Uterus (tissue), 4 donors: ENCODE measurements around the gene IQSEC1. TPM values are rescaled to one million over a fixed set of nuclear protein-coding genes. Genes with fewer than 3 reads are reported as not detected.
A peak's percentile ranks its signal among the peaks of the same experiment; 100 is the strongest.

Experiments
- DNase-seq, 2 donors: peaks; one replicate each; pipeline ENCODE4 v3.0.0-alpha.2; 2019 to 2020
- H3K27ac ChIP-seq, 2 donors: fragments of 200-600 bp; sonication (generic); 1 replicate in 1 of 2; 2 replicates in 1 of 2; pipeline ENCODE4 v1.5.1; 2016 to 2018
- H3K27me3 ChIP-seq, 2 donors: fragments of 200-600 bp; sonication (generic); one replicate each; pipeline ENCODE4 v1.5.1; 2018 to 2019; ENCODE audit warnings: control low read depth in 1 of 2
- H3K36me3 ChIP-seq, 2 donors: fragments of 200-600 bp; sonication (generic); one replicate each; pipeline ENCODE4 v1.5.1; 2019; ENCODE audit warnings: control low read depth in 1 of 2
- H3K4me1 ChIP-seq, 2 donors: fragments of 200-600 bp; sonication (generic); one replicate each; pipeline ENCODE4 v1.5.1; 2018 to 2019; ENCODE audit warnings: control low read depth in 1 of 2
- H3K4me3 ChIP-seq, 2 donors: fragments of 200-600 bp; sonication (generic); 1 replicate in 1 of 2; 2 replicates in 1 of 2; pipeline ENCODE4 v1.5.1; 2018 to 2019; ENCODE audit warnings: mild to moderate bottlenecking in 1 of 2
- H3K9me3 ChIP-seq, 2 donors: fragments of 200-600 bp; sonication (generic); one replicate each; pipeline ENCODE4 v1.5.1; 2019; ENCODE audit warnings: control low read depth in 1 of 2
- POLR2A ChIP-seq, 2 donors: fragments of 450-650 bp; IDR thresholded peaks; one replicate each; pipeline ENCODE4 v1.6.1; 2016; ENCODE audit warnings: antibody characterized with exemption in 2 of 2, mild to moderate bottlenecking in 1 of 2, moderate library complexity in 1 of 2
- intact Hi-C: fragments of 100-400 bp; cut with DNase I; formaldehyde crosslinking; loops from one replicate; pipeline ENCODE4 v1.15.1; 2023; ENCODE audit warnings: low total_unique reads
- total RNA-seq, 4 donors: library from RNA; depleted of rRNA in 3 of 4; stranded (reverse); fragments of >200 nt in 3 of 4; gene quantifications; one replicate each; pipeline versions ENCODE4 v1.1.0 to v1.2.4, GENCODE V29; 2014 to 2023
- TF ChIP-seq, protein P1 (sequence below), 4 experiments: fragments of 200-600 bp in 2 of 4; fragments of 450-650 bp in 2 of 4; sonication (generic) in 2 of 4; IDR thresholded peaks; one replicate each; pipeline ENCODE4 v1.5.1; 2016 to 2019; ENCODE audit warnings: antibody characterized with exemption in 4 of 4, mild to moderate bottlenecking in 2 of 4, moderate library complexity in 1 of 4
- donor health status: DM: yes; HTN: yes; CAD: no.

IQSEC1 gene
- total RNA-seq, 4 donors from 2014 or later, result 17.9 to 61.4 (median 49.7) TPM

DNA sequence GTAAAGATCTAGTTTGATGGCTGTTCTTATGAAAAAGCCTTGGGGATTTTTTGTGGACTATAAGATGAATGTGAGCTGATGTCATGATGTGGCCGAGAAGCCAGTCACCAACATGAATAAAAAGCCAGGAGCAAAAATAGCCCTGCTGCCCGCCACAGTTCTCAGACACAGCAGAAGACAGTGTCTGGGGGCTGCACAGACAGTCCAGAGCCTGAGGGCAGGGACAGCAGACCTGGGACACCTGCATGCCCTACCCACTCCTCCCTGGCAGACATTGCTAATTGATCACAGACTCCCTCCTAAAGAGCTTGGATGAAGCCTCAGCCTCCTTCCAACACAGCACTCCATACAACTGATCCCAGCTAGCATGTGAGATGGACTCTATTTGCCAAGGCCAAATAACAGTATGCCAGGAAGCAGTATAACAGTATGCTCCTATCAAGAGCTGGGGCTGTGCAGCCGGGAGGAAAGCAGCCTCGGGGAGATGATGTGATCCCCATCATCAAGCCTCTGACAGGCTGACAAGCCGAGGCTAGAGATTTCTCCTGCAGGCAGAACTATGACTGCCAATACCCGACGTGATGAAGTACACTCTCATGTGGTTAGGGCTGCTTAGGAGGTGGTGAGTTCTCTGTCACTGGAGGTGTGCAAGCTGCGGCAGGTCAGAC is 126.4 kb downstream of the IQSEC1 start:
- intact Hi-C loops, result no loop called here
- Histone ChIP-seq H3K36me3 (no peaks in the 10 kb centered on the region), H3K4me1 (peaks cover 3 to 24% of the 10 kb centered on the region in 2 donors), H3K27me3 (no peaks in the 10 kb centered on the region), H3K9me3 (no peaks in the 10 kb centered on the region), H3K4me3 (no peak overlapping the region), H3K27ac (no peak overlapping the region)
- no peak for DNase-seq
- TF ChIP-seq, protein P1, sequence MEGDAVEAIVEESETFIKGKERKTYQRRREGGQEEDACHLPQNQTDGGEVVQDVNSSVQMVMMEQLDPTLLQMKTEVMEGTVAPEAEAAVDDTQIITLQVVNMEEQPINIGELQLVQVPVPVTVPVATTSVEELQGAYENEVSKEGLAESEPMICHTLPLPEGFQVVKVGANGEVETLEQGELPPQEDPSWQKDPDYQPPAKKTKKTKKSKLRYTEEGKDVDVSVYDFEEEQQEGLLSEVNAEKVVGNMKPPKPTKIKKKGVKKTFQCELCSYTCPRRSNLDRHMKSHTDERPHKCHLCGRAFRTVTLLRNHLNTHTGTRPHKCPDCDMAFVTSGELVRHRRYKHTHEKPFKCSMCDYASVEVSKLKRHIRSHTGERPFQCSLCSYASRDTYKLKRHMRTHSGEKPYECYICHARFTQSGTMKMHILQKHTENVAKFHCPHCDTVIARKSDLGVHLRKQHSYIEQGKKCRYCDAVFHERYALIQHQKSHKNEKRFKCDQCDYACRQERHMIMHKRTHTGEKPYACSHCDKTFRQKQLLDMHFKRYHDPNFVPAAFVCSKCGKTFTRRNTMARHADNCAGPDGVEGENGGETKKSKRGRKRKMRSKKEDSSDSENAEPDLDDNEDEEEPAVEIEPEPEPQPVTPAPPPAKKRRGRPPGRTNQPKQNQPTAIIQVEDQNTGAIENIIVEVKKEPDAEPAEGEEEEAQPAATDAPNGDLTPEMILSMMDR (IDR thresholded peaks at IDR 0.05), result no peak
- TF ChIP-seq POLR2A (IDR thresholded peaks at IDR 0.05), result no peak

DNA sequence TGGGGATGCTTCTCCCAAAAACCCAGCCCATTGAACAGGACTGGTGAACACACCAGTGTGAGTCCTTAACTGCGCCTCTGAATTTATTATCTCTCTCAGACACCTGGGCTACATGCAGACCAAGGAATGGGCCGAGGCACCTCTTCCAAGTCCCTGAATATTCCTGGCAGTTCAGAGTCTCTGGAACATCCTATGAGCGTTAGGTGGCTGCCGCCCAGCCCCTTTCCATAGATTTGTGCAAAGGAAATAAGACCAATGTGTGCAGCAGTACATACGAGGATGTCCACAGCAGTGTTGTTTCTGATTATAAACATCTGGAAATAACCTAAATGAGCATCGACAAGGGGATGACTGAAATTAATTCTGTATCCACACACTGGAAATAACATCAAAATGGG is 127.0 kb downstream of the IQSEC1 start:
- DNase-seq, result no peak
- Histone ChIP-seq H3K9me3 (no peaks in the 10 kb centered on the region), H3K27me3 (no peaks in the 10 kb centered on the region), H3K4me3 (no peak overlapping the region), H3K4me1 (peaks cover 3 to 24% of the 10 kb centered on the region in 2 donors), H3K36me3 (no peaks in the 10 kb centered on the region), H3K27ac (no peak overlapping the region)
- TF ChIP-seq, protein P1 (IDR thresholded peaks at IDR 0.05), result no peak
- no peak for TF ChIP-seq POLR2A (IDR thresholded peaks at IDR 0.05)
- intact Hi-C loops, result no loop called here

DNA sequence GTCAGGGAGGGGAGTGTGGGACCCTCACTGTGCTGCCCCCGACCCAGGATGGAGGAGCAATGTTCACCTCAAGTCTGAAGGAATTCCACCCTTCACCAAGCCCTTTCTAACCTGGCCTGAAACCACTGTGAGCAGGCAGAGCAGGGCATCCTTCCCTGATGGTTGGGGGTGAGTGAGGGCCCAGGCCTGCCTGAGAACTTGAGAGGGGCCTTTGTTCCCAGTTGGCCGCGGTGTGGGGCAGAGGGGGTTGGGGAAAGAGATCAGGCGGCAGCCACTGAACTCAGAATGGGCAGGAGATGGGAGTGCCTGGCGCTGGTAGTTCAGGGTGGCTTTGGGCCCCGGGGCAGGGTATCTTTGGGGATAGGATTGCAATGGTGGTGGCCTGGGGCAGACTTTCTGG is 128.4 kb downstream of the IQSEC1 start:
- intact Hi-C loops, result no loop called here
- Histone ChIP-seq H3K4me3 (no peak overlapping the region), H3K9me3 (no peaks in the 10 kb centered on the region), H3K36me3 (no peaks in the 10 kb centered on the region), H3K27ac (peak overlapping the region in 1 of 2 donors; percentile 2), H3K27me3 (no peaks in the 10 kb centered on the region), H3K4me1 (peaks cover 3 to 23% of the 10 kb centered on the region in 2 donors)
- DNase-seq, result no peak
- TF ChIP-seq POLR2A (IDR thresholded peaks at IDR 0.05), result no peak
- TF ChIP-seq, protein P1 (IDR thresholded peaks at IDR 0.05), result no peak

DNA sequence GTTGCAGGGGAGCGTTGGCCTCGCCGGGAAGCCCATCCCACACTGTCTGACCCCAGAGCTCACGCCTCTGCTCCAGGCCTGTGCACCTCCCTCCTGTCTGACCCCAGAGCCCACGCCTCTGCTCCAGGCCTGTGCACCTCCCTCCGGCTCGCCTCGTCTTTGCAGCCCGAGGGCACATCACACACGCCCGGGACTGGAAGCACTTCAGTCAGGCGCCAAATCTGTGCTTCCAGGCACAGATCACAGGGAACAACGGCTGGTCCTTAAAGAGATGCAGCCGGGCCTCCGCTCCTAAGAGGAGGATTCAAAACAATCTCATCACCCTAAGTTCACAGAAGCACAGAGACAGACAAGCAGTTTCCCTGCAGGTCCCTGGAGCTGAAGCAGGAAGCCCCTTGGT is 128.8 kb downstream of the IQSEC1 start:
- Histone ChIP-seq H3K9me3 (no peaks in the 10 kb centered on the region), H3K27ac (peak overlapping the region in 1 of 2 donors; percentile 2), H3K27me3 (no peaks in the 10 kb centered on the region), H3K4me1 (peaks cover 3 to 18% of the 10 kb centered on the region in 2 donors), H3K4me3 (no peak overlapping the region), H3K36me3 (no peaks in the 10 kb centered on the region)
- intact Hi-C loops, result no loop called here
- no peak for DNase-seq
- TF ChIP-seq, protein P1 (IDR thresholded peaks at IDR 0.05), result no peak
- no peak for TF ChIP-seq POLR2A (IDR thresholded peaks at IDR 0.05)

DNA sequence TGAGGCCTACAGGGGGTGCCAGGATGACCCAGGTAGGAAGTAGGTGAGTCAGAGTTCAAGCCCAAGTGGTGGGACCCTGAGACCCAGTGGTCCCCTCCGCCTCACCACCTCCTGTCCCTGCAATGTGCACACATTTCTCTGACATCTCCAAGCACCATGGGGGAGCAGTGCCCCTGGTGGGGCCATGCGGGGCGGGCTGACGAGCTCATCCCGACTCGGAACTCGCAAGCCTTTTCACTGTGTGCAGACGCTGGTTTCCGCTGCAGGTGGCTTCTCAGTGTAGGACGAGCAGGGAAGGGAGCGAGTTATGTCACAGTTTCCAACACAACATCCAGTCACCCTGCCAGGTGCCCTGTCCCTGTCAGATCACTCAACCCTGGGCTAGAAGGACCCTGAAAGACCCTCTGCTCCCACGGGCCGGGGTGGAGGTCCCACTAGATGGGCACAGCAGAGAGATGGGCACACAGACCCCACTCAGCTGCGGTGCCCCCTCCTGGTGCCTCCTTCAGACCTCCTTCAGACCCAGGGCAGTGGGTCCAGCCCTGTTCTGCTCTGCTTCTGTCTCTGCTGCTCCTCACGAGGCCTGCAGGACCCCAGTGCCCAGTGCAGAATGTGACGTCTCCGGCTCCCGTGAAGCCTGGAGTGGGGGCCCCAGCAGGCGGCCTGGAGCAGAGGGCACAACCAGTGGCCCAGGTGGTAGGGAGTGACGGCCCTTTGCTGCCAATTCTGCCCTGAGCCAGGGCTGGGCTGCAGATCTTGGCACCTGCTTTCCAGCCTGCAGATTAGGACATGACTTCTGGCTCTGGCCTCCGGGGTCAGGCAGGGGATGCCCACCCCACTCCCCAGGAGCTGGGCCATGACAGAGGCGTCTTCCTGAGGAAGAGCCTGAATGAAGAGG is 129.9 kb downstream of the IQSEC1 start:
- no peak for TF ChIP-seq POLR2A (IDR thresholded peaks at IDR 0.05)
- TF ChIP-seq, protein P1 (IDR thresholded peaks at IDR 0.05), result no peak
- no peak for DNase-seq
- Histone ChIP-seq H3K9me3 (no peaks in the 10 kb centered on the region), H3K4me3 (no peak overlapping the region), H3K27ac (no peak overlapping the region), H3K4me1 (peaks cover 11 to 15% of the 10 kb centered on the region in 2 donors), H3K36me3 (no peaks in the 10 kb centered on the region), H3K27me3 (no peaks in the 10 kb centered on the region)
- intact Hi-C loops, result no loop called here
